H1 (cell line): ENCODE measurements around the gene VSTM4. TPM values are rescaled to one million over a fixed set of nuclear protein-coding genes. Genes with fewer than 3 reads are reported as not detected.

ENCODE experiments used
- CTCF ChIA-PET: fragments of 300-600 bp; sonication (Branson Sonifier 250); formaldehyde crosslinking; loops from one replicate; lab custom pipeline; 2021; ENCODE audit not compliant: partially characterized antibody; lab: Charles Lee
- POLR2A ChIA-PET: fragments of 300-600 bp; sonication (Branson Sonifier 250); formaldehyde crosslinking; loops from one replicate; lab custom pipeline; 2021; ENCODE audit warnings: inconsistent platforms; ENCODE audit not compliant: partially characterized antibody; lab: Charles Lee
- DNase-seq, 2 experiments: peaks; one replicate each; pipeline versions ENCODE4 v3.0.0 to v3.0.0-alpha.2; 2010 to 2022; ENCODE audit warnings: low spot score in 2 of 2, low read depth in 1 of 2, mixed read lengths in 1 of 2
- FAIRE-seq: peaks from 2 replicates; lab custom pipeline; 2011; peaks lifted over from hg19 to GRCh38; lab: Jason Lieb, UNC
- H2AFZ ChIP-seq: 2 replicates; pipeline ENCODE4 v1.8.1; 2012; ENCODE audit warnings: low read length, inconsistent platforms
- H2AK5ac ChIP-seq: 2 replicates; pipeline ENCODE4 v1.6.1; 2013; ENCODE audit warnings: low read depth, low read length
- H2BK120ac ChIP-seq: replicated peaks from 2 replicates; pipeline ENCODE3; 2013; ENCODE audit warnings: low read depth, low read length, inconsistent platforms
- H2BK12ac ChIP-seq: 2 replicates; pipeline ENCODE4 v1.6.1; 2013; ENCODE audit warnings: low read depth, low read length
- H2BK15ac ChIP-seq: 2 replicates; pipeline ENCODE4 v1.6.1; 2013; ENCODE audit warnings: low read length
- H2BK20ac ChIP-seq: 2 replicates; pipeline ENCODE4 v1.6.1; 2013; ENCODE audit warnings: low read length
- H2BK5ac ChIP-seq: 2 replicates; pipeline ENCODE4 v1.6.1; 2013; ENCODE audit warnings: low read depth, low read length
- H3K14ac ChIP-seq: 2 replicates; pipeline ENCODE4 v1.6.1; 2013; ENCODE audit warnings: inconsistent platforms; ENCODE audit not compliant: insufficient read length
- H3K18ac ChIP-seq: 2 replicates; pipeline ENCODE4 v1.6.1; 2013; ENCODE audit warnings: low read length; ENCODE audit errors: extremely low read depth
- H3K23ac ChIP-seq: 2 replicates; pipeline ENCODE4 v1.6.1; 2013; ENCODE audit warnings: inconsistent platforms; ENCODE audit not compliant: insufficient read length
- H3K23me2 ChIP-seq: 2 replicates; pipeline ENCODE4 v1.6.1; 2013; ENCODE audit warnings: low read depth, low read length
- H3K27ac ChIP-seq: 2 replicates; pipeline ENCODE4 v1.6.1; 2011; ENCODE audit warnings: low read depth, low read length, inconsistent platforms
- H3K27me3 ChIP-seq, 4 experiments: replicated peaks in 1 of 4; 1 replicate in 1 of 4; 2 replicates in 3 of 4; pipeline versions ENCODE4 v1.6.1 to v1.8.1; 2011 to 2013; ENCODE audit warnings: low read length in 3 of 4, mild to moderate bottlenecking in 3 of 4, inconsistent platforms in 2 of 4, mixed read lengths in 2 of 4, moderate library complexity in 1 of 4; ENCODE audit not compliant: control insufficient read depth in 3 of 4, insufficient read depth in 3 of 4; ENCODE audit errors: extremely low read depth in 1 of 4
- H3K36me3 ChIP-seq, 4 experiments: 2 replicates each; pipeline versions ENCODE4 v1.6.1 to v1.8.1; 2011 to 2013; ENCODE audit warnings: mild to moderate bottlenecking in 4 of 4, low read length in 3 of 4, moderate library complexity in 2 of 4, control low read depth in 1 of 4, inconsistent platforms in 1 of 4; ENCODE audit not compliant: insufficient read depth in 4 of 4, control insufficient read depth in 2 of 4
- H3K4ac ChIP-seq: replicated peaks from 2 replicates; pipeline ENCODE3; 2013; ENCODE audit warnings: low read length, low read depth, mixed read lengths, inconsistent platforms; ENCODE audit not compliant: insufficient read length
- H3K4me1 ChIP-seq, 4 experiments: replicated peaks in 1 of 4; 1 replicate in 1 of 4; 2 replicates in 3 of 4; pipeline versions ENCODE4 v1.6.1 to v1.8.1; 2011 to 2013; ENCODE audit warnings: low read length in 3 of 4, inconsistent platforms in 2 of 4, mixed read lengths in 1 of 4; ENCODE audit not compliant: insufficient read depth in 4 of 4, control insufficient read depth in 3 of 4
- H3K4me2 ChIP-seq, 2 experiments: 2 replicates each; pipeline versions ENCODE4 v1.6.1 to v1.8.1; 2011 to 2013; ENCODE audit warnings: low read depth in 2 of 2, low read length in 2 of 2, control low read depth in 1 of 2, inconsistent platforms in 1 of 2, mild to moderate bottlenecking in 1 of 2; ENCODE audit not compliant: insufficient read depth in 1 of 2
- H3K4me3 ChIP-seq, 4 experiments: fragments of 200-600, 300-600 bp in 1 of 4; sonication (generic), shearing (Covaris generic), sonication (Bioruptor Twin) in 1 of 4; 2 replicates each; pipeline versions ENCODE4 v1.5.1 to v1.8.1; 2011 to 2016; ENCODE audit warnings: low read length in 4 of 4, low read depth in 3 of 4, control low read depth in 2 of 4, inconsistent platforms in 2 of 4, mild to moderate bottlenecking in 2 of 4, mixed read lengths in 1 of 4, moderate library complexity in 1 of 4; ENCODE audit not compliant: insufficient read depth in 2 of 4; ENCODE audit errors: extremely low read depth in 1 of 4
- H3K56ac ChIP-seq: replicated peaks from 2 replicates; pipeline ENCODE3; 2013; ENCODE audit warnings: low read depth, mild to moderate bottlenecking, mixed read lengths, low read length, inconsistent platforms; ENCODE audit not compliant: insufficient read length
- H3K79me1 ChIP-seq: 2 replicates; pipeline ENCODE4 v1.6.1; 2013; ENCODE audit warnings: low read depth, low read length, control low read depth
- H3K79me2 ChIP-seq, 2 experiments: 2 replicates each; pipeline versions ENCODE4 v1.6.1 to v1.8.1; 2012 to 2013; ENCODE audit warnings: low read length in 2 of 2, mild to moderate bottlenecking in 2 of 2, inconsistent platforms in 1 of 2; ENCODE audit not compliant: insufficient read depth in 2 of 2, control insufficient read depth in 1 of 2
- H3K9ac ChIP-seq, 4 experiments: replicated peaks in 1 of 4; 1 replicate in 1 of 4; 2 replicates in 3 of 4; pipeline versions ENCODE4 v1.6.1 to v1.8.1; 2011 to 2013; ENCODE audit warnings: low read depth in 3 of 4, low read length in 3 of 4, control low read depth in 2 of 4, mild to moderate bottlenecking in 2 of 4, moderate library complexity in 2 of 4, inconsistent platforms in 1 of 4; ENCODE audit errors: extremely low read depth in 1 of 4
- H3K9me3 ChIP-seq, 2 experiments: 2 replicates each; pipeline versions ENCODE4 v1.6.1 to v1.8.1; 2012 to 2013; ENCODE audit warnings: mild to moderate bottlenecking in 2 of 2, moderate library complexity in 2 of 2, control low read depth in 1 of 2, inconsistent platforms in 1 of 2, low read depth in 1 of 2, low read length in 1 of 2, mixed read lengths in 1 of 2; ENCODE audit not compliant: insufficient read depth in 2 of 2
- H4K20me1 ChIP-seq, 2 experiments: replicated peaks in 1 of 2; 2 replicates each; pipeline versions ENCODE3 to v1.8.1; 2011 to 2013; ENCODE audit warnings: inconsistent platforms in 2 of 2, low read length in 2 of 2, mild to moderate bottlenecking in 1 of 2; ENCODE audit not compliant: insufficient read depth in 2 of 2, control insufficient read depth in 1 of 2
- H4K5ac ChIP-seq: 2 replicates; pipeline ENCODE4 v1.6.1; 2013; ENCODE audit warnings: low read length, low read depth, mixed read lengths, inconsistent platforms; ENCODE audit not compliant: insufficient read length
- H4K8ac ChIP-seq: 2 replicates; pipeline ENCODE4 v1.8.0; 2013; ENCODE audit warnings: mild to moderate bottlenecking, moderate library complexity, low read length, inconsistent platforms; ENCODE audit not compliant: insufficient read depth; ENCODE audit errors: extremely low read depth
- H4K91ac ChIP-seq: replicated peaks from 2 replicates; pipeline ENCODE3; 2013; ENCODE audit warnings: low read length, mixed read lengths, inconsistent platforms; ENCODE audit not compliant: insufficient read length
- ATF2 ChIP-seq: IDR thresholded peaks from 2 replicates; pipeline ENCODE4 v1.6.1; 2012; ENCODE audit warnings: low read length, inconsistent platforms
- ATF3 ChIP-seq: IDR thresholded peaks from 2 replicates; pipeline ENCODE4 v1.6.1; 2011; ENCODE audit warnings: low read depth, mild to moderate bottlenecking, low read length; ENCODE audit not compliant: insufficient read depth
- BACH1 ChIP-seq: IDR thresholded peaks from 2 replicates; pipeline ENCODE4 v1.6.1; 2012; ENCODE audit warnings: low read length, improper control_type of control experiment
- CBX8 ChIP-seq: fragments of 300-800, 300-1000 bp; sonication (generic); IDR thresholded peaks from 2 replicates; pipeline ENCODE4 v1.7.1; 2016; ENCODE audit warnings: low read depth, low read length, borderline replicate concordance
- CHD2 ChIP-seq: IDR thresholded peaks from 2 replicates; pipeline ENCODE4 v1.6.1; 2012; ENCODE audit warnings: low read length, improper control_type of control experiment
- CTBP2 ChIP-seq: IDR thresholded peaks from 2 replicates; pipeline ENCODE4 v1.7.0; 2011; ENCODE audit warnings: borderline replicate concordance, mild to moderate bottlenecking, moderate library complexity, mixed read lengths, low read length; ENCODE audit not compliant: insufficient read depth, insufficient read length
- JUND ChIP-seq: IDR thresholded peaks from 2 replicates; pipeline ENCODE4 v1.6.1; 2011; ENCODE audit warnings: mild to moderate bottlenecking, improper control_type of control experiment, low read length
- POLR2A ChIP-seq, 2 experiments: IDR thresholded peaks; 1 replicate in 1 of 2; 2 replicates in 1 of 2; pipeline ENCODE4 v1.6.1; 2011; ENCODE audit warnings: low read depth in 2 of 2, low read length in 2 of 2, mild to moderate bottlenecking in 2 of 2; ENCODE audit errors: control extremely low read depth in 1 of 2
- RAD21 ChIP-seq, 2 experiments: IDR thresholded peaks in 1 of 2; conservative IDR thresholded peaks in 1 of 2; 2 replicates each; pipeline ENCODE4 v1.6.1; 2011; ENCODE audit warnings: low read depth in 2 of 2, low read length in 2 of 2, improper control_type of control experiment in 1 of 2, inconsistent platforms in 1 of 2, mild to moderate bottlenecking in 1 of 2, moderate library complexity in 1 of 2
- RXRA ChIP-seq: IDR thresholded peaks from 2 replicates; pipeline ENCODE4 v1.6.1; 2011; ENCODE audit warnings: low read depth, mild to moderate bottlenecking, low read length, moderate library complexity; ENCODE audit not compliant: insufficient read depth
- SP1 ChIP-seq: IDR thresholded peaks from 2 replicates; pipeline ENCODE4 v1.6.1; 2011; ENCODE audit warnings: low read depth, low read length
- TAF1 ChIP-seq: IDR thresholded peaks from 2 replicates; pipeline ENCODE4 v1.6.1; 2011; ENCODE audit warnings: mild to moderate bottlenecking, low read depth, low read length
- WGBS, 2 experiments: shearing (Covaris generic) in 1 of 2; methylation state at CpG; one replicate each; pipeline versions ENCODE4 v1.1.6 to v1.1.7; 2013 to 2015; ENCODE audit warnings: low lambda C conversion rate in 2 of 2, mixed read lengths in 2 of 2, inconsistent platforms in 1 of 2, low coverage in 1 of 2, missing lambda C conversion rate in 1 of 2; ENCODE audit not compliant: insufficient replicate concordance in 2 of 2, insufficient coverage in 1 of 2, insufficient read length in 1 of 2; ENCODE audit errors: extremely low coverage in 1 of 2, missing lambda C conversion rate in 1 of 2; 5-methylcytosine and 5-hydroxymethylcytosine counted together
- polyA plus RNA-seq, 7 experiments: library from polyadenylated mRNA; depleted of rRNA in 3 of 7; stranded (reverse) in 5 of 7; unstranded in 2 of 7; fragments of >200 nt in 5 of 7; fragments of 200-250 nt in 2 of 7; gene quantifications; 1 replicate in 5 of 7; 2 replicates in 1 of 7; 4 replicates in 1 of 7; pipeline versions ENCODE4 v1.2.1 to v1.2.3, GENCODE V29; 2011 to 2013; ENCODE audit warnings: missing spikeins in 2 of 7, mixed read lengths in 2 of 7
- total RNA-seq: library from RNA; stranded (reverse); fragmentation: NEBNext Ultra II Directional; extraction: Animal tissue kit (Norgen Biotek cat#: 25700); gene quantifications from 2 replicates; pipeline ENCODE4 v1.2.1, GENCODE V29; 2021

VSTM4 gene
- total and polyA plus RNA-seq, 2 of the 8 experiments (the other 6 are each of a cell fraction or from before 2014, with no cell fraction given), result 0.48 to 0.73 TPM

- H3K27ac ChIP-seq, result no peak overlapping the region
- CTCF ChIA-PET, result interaction anchor here (0.7 to 1.2 kb wide), 4 partner anchors 74 to 499 kb away, joined by 3 read pairs; no protein-coding TSS in a partner anchor
- TF ChIP-seq JUND (no peak), CTBP2 (no peak), CBX8 (no peak), ATF2 (no peak), RXRA (no peak), POLR2A (IDR thresholded peaks at IDR 0.05; ENCODE audit: control extremely low read depth in 1 of 2, low read depth in 2 of 2, low read length in 2 of 2) (no peak), CHD2 (no peak), RAD21 (IDR thresholded peaks at IDR 0.05 in 1 of 2, conservative IDR thresholded peaks at IDR 0.05 in 1 of 2; ENCODE audit: low read depth in 2 of 2, low read length in 2 of 2) (no peak), SP1 (no peak), ATF3 (no peak), BACH1 (no peak), TAF1 (no peak)
Measured at GRCh38 chr10:49082766-49083165, 32.6 kb downstream of the VSTM4 start.

More at GRCh38 chr10:49082766-49083165, 32.6 kb downstream of the VSTM4 start:
- H3K18ac ChIP-seq, result no peak overlapping the region; the same call in 1 of the 2 replicates
- H3K9me3 ChIP-seq, result peaks cover 0 to 11% of the 10 kb centered on the region in 2 experiments; a peak in 1 of 4 replicates
- no peaks in the 10 kb centered on the region; a peak in 3 of 7 replicates for H3K27me3 ChIP-seq
- H2BK15ac ChIP-seq, result no peak overlapping the region
- H2AK5ac ChIP-seq, result no peak overlapping the region
- no peak overlapping the region for H3K14ac ChIP-seq
- H3K79me2 ChIP-seq, result no peaks in the 10 kb centered on the region
- no peak overlapping the region for H4K91ac ChIP-seq
- peaks cover 2 to 13% (median 3%) of the 10 kb centered on the region in 4 experiments for H3K4me1 ChIP-seq
- no peak overlapping the region for H2BK120ac ChIP-seq
- H2BK12ac ChIP-seq, result no peak overlapping the region; the same call in 1 of the 2 replicates
- H2BK5ac ChIP-seq, result no peak overlapping the region
- H4K8ac ChIP-seq, result no peak overlapping the region
- H3K56ac ChIP-seq, result no peak overlapping the region
- no peak overlapping the region for H4K5ac ChIP-seq
- WGBS, 2 experiments, result 90% methylated on average over 2 of the region's 2 CpGs; no CpG with 5 or more reads in 1 of the 2 experiments
- H3K79me1 ChIP-seq, result no peaks in the 10 kb centered on the region
- H3K9ac ChIP-seq, result no peak overlapping the region
- FAIRE-seq, result no peak
- H3K23ac ChIP-seq, result no peak overlapping the region
- no peak overlapping the region for H2AFZ ChIP-seq
- no peak for DNase-seq
- POLR2A ChIA-PET, result interaction anchor here (0.6 kb wide), 1 partner anchor 442 kb away, joined by 4 read pairs; no protein-coding TSS in a partner anchor
- no peak overlapping the region; a peak in 1 of 4 replicates for H3K4me2 ChIP-seq
- H4K20me1 ChIP-seq, result no peaks in the 10 kb centered on the region
- no peak overlapping the region for H3K4me3 ChIP-seq
- H3K23me2 ChIP-seq, result no peaks in the 10 kb centered on the region
- no peaks in the 10 kb centered on the region for H3K36me3 ChIP-seq
- H3K4ac ChIP-seq, result no peak overlapping the region
- no peak overlapping the region for H2BK20ac ChIP-seq
